Embryonic facial prominence (tissue), 1 donor: ENCODE data around the gene EIF3C.
"Not testable (repeated sequence)": the region's sequence is repeated elsewhere in the genome, so short reads cannot be mapped to it uniquely, and the experiment has no call there.

Source experiments
- DNase-seq: peaks from one replicate; pipeline ENCODE4 v3.0.0-alpha.2; 2016; ENCODE audit errors: extremely low spot score

EIF3C gene

DNA sequence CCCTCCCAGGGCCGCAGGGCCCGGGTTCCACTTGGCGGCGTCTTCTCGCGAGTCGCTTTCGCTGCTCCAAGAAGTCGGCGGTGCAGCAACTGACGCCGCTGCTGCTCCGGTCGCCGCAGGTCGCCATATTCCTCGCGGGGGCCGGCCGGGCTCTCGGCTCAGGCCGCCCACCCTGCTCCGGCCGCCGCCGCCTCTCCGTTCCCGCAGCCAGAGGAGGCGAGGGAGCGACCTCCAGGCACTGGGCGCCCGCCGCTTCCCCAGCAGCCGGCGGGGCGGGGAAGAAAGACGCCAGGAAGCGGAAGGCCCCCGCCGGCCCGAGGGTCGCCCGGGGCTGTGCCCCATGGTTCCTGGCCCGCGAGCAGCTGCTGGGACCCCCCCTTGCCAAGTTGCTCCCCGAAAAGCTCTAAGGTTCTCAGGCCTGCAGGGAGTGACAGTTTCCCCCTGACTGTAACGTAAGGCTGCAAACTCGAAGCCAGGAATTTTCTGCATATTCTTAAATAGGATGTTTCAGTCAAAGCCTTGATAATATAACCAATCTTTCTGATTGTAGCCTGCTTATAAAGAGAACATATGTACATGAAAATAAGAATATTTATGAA lies 39.3 kb downstream of the EIF3C start:
- DNase-seq, result not testable (repeated sequence)

DNA sequence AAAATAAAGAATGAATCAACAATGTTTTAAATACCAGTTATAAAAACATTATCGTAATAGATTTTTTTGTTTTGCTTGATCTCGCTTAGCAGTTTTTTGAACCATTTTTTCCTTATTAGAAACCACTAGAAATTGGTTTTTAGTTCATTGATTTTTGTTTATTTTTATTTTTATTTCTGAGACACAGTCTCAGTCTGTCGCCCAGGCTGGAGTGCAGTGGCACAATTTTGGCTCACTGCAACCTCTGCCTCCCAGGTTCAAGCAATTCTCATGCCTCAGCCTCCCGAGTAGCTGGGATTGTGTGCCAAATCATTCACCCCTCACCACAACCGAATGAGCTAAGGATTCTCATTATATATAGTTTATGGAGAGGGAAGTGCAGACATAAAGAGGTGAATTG lies 40.2 kb downstream of the EIF3C start, which contains the start of gene NPIPB9:
TSS of gene NPIPB9 (plus strand) at position 301 of the 400 bp plus-strand sequence.
- not testable (repeated sequence) for DNase-seq

DNA sequence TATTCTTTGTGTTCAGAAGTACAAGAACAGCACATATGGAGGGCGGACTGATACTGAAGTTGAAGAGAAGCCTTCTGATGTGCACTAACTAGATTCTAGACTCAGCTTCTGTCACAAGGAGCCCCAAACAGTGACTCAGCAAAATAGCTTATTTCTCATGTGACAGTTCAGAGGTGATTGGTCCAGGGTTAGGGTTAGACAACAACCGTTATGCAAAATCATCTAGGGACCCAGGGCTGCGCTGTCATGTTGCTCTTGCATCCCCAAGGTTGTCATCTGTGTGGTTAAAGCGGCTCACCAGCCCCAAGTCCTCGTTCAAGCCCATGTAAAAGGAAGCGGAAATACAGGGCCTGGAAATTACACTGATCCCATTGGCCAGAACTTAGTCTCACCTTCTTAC lies 70.4 kb downstream of the EIF3C start:
- not testable (repeated sequence) for DNase-seq

DNA sequence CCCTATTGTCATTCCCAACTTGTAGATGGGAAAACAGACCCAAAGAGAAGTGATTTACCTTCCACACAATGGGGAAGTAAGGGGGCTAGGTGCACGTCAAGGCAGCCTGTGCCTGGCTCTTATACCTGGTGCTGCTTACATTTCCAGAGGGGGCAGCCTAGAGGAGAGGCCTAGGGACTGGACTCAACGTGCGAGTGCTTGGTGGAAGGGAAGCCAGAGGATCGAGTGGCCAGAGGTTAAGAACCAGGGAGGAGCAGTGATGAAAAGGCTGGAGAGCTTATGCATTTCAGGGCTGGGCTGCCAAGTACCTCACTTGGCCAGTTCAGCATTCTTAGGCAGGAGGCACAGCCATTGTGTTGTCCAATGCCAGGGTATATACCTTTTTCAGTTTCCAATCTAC lies 71.1 kb downstream of the EIF3C start:
- not testable (repeated sequence) for DNase-seq
